DMS 273 (cell line): ENCODE measurements around the gene ENOSF1.
"Not testable (repeated sequence)": the region's sequence is repeated elsewhere in the genome, so short reads cannot be mapped to it uniquely, and the experiment has no call there.

ENCODE experiments used
- DNase-seq: peaks from one replicate; lab custom pipeline; 2025; ENCODE audit not compliant: unreplicated experiment; lab: John Stamatoyannopoulos, UW

Gene ENOSF1, protein sequence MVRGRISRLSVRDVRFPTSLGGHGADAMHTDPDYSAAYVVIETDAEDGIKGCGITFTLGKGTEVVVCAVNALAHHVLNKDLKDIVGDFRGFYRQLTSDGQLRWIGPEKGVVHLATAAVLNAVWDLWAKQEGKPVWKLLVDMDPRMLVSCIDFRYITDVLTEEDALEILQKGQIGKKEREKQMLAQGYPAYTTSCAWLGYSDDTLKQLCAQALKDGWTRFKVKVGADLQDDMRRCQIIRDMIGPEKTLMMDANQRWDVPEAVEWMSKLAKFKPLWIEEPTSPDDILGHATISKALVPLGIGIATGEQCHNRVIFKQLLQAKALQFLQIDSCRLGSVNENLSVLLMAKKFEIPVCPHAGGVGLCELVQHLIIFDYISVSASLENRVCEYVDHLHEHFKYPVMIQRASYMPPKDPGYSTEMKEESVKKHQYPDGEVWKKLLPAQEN

DNA sequence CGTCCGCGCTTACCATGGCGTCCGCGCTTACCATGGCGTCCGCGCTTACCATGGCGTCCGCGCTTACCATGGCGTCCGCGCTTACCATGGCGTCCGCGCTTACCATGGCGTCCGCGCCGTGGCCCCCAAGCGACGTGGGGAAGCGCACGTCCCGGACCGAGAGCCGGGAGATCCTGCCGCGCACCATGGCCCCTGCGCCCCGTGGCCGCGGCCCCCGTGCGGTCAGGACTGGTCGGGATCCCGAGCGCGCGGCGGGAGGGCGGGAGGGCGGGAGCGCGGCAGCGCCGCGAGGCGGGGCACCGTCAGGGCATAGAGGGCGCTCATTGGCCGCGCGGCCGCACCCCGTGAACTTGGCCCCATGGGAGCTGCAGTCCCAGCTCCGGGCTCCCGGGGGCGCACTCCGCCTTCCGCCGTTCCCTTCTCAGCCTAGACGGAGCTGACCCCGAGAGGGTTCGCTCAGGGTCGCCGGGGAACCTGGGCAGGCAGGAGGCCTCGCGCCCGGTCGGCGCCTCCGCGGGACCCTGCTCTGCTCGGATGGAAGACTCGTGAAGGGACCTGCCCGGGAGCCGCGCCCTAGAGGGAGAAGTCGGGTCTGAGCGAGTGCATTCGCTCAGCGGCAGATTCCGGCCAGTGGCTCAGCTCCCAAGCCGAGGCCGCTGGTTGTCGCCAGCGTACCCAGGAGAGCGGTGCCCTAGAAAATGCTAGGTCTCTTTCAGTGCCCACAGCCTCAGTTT is at the start of gene ENOSF1:
Gene ENOSF1 (minus strand): TSS at position 230 of the 734 bp plus-strand sequence. CDS start 43 bp downstream, at position 187.
- DNase-seq = peak; percentile 94

DNA sequence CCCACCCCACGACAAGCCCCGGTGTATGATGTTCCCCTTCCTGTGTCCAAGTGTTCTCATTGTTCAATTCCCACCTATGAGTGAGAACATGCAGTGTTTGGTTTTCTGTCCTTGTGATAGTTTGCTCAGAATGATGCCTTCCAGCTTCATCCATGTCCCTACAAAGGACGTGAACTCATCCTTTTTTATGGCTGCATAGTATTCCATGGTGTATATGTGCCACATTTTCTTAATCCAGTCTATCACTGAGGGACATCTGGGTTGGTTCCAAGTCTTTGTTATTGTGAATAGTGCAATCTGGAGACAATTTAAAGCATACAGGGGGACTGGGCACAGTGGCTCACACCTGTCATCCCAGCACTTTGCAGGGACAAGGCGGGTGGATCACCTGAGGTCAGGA is 47.4 kb upstream of the ENOSF1 start:
- DNase-seq = not testable (repeated sequence)

DNA sequence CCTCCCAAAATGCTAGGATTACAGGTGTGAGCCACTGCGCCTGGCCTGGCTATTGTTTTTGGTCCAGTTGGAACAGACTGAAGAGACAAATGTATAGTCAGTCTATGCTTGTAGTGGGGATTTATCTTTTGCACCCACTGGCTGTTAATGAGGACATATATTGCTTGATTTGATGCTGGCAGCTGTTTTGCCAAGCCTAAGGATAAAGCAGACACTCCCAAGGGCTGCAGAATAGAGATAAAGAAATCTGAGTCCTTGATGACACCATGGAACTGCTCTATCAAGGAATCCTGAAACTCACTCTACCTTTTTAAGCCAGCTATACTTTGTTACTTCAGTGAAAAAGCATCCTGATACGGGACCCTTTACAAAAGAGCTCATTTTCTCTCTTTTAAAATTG is 43.1 kb upstream of the ENOSF1 start:
- DNase-seq = no peak

DNA sequence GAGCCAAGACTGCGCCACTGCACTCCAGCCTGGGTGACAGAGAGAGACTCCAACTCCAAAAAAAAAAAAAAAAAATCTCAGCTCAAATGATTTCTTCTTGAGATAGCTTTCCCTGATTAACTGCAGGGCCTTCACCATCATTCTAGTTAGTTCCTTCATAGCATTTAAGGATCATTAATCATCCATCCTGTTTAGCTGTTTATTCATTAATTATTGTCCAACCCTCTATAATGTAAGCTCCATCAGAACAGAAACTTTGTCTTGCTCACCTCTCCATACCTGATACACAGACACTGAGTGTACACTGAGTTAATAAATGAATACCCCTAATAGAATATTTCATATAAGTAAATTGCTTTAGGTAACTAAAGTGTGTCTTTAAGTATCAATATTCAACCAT is 42.2 kb upstream of the ENOSF1 start:
- no peak for DNase-seq

DNA sequence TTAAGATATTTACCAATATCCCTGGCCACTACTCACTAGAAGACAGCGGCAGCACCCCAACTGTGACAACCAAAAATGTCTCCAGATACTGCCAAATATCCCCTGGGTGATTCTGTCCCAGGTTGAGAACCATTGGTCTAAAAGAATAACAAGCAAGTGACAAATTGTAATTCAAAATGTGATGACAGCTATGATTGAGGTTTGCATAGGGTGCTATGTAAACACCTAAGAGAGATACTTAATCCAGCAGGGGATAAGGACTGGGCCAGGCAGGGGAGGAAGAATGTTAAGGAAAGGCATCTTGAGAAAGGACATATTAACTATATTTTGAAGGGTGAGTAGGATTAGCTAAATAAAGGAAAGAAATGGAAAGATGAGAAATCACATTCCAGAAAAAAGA is 38.0 kb upstream of the ENOSF1 start:
- no peak for DNase-seq

DNA sequence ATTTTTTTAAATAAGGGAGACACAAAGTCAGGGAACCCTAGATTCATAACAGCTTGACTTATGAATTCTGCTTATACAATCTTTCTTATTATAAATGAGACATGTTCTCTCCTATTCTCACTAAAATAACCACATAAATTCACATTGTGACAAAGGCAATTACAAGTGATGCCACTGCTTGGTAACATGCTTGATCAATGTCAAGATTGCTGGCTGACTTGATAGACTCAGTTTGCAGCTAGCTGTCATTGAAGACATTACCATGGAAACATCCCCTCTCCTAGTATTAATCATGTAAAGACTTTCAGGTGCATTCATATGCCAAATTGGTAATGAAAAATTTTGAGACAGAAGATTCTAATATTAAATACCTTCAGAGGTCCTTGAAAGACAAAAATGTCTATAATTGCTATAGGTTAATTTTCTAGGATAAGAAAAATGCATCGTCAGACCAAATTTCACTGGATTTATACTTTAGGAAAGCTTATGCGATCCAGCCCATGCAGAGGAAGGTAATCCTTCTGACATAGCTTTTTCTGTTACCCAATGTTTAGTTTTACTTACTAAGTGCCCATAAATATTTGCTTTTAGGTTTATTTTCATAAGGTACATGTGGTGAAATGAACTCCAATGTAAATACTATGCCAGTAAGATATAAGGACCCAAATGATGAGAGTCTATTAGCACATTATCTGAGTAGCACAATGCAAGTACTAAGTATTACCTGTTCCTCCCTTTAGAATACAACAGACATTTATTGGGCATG is 32.6 kb upstream of the ENOSF1 start:
- no peak for DNase-seq

DNA sequence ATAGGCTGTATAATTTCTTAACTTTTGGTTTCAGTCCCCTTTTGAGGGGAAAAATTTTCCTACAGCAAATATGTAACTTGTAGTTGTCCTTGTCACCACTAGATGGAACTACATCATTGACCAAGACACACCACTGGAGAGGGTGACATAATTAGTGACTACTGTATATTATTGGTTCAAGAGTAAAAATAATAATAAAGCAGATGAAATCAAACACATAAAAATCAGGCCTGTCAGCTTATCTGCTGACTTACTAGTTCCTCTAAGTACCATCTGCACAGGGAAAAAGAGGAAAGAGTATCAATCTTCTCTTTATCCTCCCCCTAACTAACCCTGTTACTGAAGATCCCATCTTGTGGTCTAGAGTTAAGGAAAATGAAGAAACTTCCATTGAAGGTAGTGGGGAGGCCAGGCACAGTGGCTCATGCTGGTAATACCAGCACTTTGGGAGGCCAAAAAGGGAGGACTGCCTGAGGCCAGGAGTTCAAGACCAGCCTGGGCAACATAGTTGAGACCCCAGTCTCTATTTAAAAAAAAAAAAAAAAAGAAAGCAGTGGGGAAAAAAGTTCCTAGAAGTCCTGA is 29.6 kb upstream of the ENOSF1 start:
- DNase-seq = peak; percentile 45

DNA sequence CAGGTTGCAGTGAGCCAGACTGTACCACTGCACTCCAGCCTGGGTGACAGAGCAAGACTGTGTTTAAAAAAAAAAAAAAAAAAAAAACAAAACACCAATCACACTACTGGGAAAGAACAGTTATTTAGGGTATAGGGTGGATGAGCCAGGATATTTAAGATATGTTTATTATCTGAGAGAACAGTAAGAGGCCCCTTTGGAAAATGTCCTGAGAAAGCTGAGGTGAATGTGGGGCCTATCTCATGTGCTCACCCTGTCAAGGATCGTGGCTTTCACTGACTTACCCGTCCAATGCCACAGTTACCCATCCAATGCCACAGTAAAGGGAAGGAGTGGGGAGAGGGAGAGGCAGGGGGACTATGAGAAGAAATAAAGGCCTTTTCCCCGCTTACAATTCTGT is 19.9 kb upstream of the ENOSF1 start:
- no peak for DNase-seq

DNA sequence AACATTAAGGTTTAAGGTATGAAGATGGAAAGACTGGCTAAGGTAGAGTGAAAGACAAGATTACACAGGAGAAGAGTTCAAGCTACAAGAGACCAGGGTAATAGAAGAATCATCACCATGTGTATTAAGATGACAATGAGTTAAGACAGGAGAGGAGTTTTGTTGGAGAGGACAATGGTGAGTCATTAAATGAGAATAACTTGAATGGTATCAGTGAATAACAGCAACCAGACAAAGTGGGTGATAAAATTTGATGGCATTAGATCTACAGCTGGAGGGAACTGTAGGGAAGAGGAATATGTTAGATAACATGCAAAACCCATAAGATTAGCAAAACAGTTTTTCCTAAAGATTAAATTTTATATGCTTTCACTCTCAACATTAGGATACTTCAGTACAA is 18.8 kb upstream of the ENOSF1 start:
- DNase-seq = no peak

DNA sequence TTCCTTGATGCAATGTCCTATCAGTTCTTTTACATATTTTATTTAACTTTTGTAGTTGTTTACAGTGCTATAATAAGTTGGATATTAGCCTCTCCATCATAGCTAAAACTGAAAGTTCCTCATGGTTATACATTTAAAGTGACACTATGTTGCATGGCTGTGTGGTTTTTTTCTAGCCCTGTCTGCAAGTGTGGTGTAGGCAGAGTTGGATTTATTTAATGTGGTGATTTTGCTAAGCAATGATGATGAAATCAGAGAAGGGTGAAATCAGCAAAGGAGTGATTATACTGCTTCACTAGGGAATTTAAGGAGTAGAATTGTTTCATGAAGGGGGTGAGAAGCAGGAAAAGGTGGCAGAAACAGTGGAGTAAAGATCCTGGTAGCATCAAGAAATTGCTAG is 18.3 kb upstream of the ENOSF1 start:
- DNase-seq = no peak

DNA sequence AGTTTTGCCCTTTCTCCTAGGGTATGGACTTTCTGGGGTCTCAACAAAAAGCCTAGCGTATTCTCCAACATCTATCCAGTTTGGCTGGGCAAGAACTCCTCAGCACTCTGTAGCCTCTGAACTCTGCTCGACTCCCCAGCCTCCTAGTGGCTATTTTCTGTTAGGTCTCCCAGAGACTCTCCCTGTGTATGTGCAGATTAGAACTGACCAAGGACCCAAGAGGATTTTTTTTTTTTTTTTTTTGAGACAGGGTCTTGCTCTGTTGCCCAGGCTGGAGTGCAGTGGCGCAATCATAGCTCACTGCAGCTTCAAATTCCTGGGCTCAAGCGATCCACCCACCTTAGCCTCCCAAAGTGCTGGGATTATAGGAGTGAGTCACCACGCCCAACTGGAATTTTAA is 17.7 kb upstream of the ENOSF1 start:
- DNase-seq = peak; percentile 26

DNA sequence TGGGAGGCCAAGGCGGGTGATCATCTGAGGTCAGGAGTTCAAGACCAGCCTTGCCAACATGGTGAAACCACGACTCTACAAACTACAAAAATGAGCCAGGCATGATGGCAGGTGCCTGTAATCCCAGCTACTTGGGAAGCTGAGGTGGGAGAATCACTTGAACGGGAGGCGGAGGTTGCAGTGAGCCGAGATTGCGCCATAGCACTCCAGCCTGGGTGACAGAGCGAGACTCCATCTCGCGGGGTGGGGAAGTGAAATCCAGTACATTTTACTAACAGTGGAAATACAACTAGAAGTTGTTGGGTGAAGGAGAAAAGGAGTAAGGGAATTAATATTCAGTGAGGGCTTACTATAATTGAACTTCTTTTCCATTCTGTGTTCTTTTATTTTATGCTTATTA is 13.2 kb upstream of the ENOSF1 start:
- DNase-seq = no peak

DNA sequence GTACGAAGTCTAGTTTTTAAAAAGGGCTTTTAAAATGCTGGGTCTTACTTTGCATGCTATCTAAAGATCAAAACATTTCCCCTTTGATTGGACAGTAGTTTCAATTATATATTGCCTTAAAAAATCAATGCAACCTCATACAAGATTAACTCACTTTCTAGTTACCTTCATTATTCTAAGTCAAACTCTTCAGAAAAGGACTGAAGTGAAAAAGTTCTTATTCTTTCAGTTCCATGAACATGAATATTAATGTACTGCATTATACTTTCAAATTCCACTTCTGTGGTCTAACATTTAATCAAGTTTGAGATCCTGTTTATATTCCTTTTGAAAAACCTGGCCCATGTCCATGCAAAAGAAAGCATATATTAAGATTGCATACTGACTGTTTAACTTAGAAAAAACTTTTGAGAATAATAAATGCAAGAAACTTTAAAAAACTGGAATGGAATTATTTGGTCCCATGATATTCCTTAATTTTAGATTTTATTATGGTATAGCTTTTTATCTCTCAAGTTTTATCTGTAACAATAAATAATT is 11.2 kb upstream of the ENOSF1 start:
- no peak for DNase-seq

DNA sequence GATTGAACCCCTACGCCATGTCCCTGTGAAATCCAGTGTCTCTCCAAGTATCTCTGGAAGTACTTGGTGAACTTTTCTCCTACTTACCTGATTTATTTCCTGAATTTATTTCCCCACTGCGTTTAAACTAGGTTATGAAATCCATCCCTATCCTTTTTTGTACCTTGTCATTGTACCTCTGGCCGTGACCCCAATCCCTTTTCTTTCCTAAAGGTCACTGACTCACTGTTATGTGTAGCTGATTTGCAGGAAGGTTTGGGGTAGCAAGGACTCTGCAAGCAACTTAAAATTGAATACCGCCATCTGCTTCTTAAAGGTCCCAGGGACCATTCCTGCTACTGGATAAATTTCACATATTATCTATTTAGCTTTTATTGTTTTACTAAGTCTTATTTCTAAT is 4.6 kb upstream of the ENOSF1 start:
- DNase-seq = no peak

DNA sequence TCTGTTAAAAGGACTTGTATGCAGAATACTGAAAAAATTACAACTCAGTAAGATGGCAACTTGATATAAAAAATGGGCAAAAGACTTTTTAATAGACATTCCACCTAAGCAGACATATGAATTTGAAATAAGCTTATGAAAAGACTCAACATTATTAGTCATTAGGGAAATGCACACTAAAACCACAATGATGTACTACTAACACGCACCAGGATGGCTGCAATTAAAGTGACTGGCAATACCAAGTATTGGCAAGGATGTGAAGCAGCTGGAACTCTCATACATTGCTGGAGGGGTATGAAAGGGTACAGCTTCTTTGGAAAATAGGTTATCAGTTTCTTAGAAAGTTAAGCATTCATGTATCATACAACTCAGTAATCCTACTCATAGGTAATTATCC is 3.2 kb upstream of the ENOSF1 start:
- DNase-seq = peak; percentile 35

DNA sequence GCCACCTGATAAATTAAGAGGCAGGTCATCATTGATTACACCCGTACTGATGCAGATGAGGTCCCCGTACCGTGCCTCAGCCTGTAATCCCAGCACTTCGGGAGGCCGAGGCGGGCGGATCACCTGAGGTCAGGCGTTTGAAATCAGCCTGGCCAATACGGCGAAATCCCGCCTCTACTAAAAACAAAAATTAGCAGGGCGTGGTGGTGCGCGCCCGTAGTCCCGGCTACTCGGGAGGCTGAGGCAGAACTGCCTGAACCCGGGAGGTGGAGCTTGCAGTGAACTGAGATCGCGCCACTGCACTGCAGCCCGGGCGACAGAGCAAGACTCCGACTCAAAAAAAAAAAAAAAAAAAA is 683 bp upstream of the ENOSF1 start:
- DNase-seq = no peak

DNA sequence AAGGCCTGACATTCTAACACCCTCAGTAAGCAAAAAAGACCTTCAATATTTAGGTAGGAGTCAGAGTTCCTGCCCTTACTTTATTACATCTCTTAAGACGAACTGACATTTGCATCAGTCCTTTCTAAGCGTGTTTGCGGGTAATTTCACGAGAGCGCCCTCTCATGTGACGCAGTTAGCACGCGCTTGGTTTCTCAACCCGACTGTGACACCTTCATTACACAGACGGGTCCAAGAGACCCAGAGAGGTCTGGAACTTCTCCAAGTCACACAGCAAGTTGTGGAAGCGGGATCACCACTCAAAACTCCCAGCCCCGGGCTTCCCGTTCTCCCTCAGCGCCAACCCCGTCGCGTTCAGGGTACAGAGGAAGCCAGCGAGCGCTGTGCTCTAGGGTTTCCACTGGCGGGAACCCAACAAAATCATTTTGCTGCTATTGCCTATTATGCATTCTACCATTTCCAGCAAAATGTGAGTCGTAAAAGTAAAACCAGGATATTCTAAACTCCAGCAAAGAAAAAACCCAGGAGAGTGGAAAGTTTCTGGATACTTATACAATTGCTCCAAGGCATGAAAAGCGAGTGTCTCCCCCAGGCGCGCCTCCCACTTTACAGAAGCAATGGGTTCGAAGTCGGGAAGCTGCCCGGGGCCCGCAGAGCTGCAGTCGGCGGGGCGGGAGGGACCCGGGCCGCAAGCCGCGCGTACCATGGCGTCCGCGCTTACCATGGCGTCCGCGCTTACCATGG is 601 bp downstream of the ENOSF1 start:
- DNase-seq = peak; percentile 86

DNA sequence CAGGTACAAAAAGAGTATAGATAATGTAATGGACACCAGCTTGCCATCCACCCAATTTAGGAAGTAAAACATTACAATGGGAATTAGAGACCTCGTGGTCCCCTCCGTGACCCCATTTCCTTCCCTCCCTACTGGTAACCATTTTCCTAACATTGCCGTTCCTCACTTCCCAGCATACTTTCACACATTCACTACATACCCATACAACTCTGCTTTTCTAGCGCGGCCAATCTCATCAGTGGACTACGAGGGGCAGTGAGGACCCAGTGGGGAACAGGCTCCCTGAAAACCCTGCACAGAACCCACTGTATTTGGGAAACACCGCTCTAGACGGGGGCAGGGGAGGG is 1.1 kb downstream of the ENOSF1 start:
- DNase-seq = peak; percentile 61

DNA sequence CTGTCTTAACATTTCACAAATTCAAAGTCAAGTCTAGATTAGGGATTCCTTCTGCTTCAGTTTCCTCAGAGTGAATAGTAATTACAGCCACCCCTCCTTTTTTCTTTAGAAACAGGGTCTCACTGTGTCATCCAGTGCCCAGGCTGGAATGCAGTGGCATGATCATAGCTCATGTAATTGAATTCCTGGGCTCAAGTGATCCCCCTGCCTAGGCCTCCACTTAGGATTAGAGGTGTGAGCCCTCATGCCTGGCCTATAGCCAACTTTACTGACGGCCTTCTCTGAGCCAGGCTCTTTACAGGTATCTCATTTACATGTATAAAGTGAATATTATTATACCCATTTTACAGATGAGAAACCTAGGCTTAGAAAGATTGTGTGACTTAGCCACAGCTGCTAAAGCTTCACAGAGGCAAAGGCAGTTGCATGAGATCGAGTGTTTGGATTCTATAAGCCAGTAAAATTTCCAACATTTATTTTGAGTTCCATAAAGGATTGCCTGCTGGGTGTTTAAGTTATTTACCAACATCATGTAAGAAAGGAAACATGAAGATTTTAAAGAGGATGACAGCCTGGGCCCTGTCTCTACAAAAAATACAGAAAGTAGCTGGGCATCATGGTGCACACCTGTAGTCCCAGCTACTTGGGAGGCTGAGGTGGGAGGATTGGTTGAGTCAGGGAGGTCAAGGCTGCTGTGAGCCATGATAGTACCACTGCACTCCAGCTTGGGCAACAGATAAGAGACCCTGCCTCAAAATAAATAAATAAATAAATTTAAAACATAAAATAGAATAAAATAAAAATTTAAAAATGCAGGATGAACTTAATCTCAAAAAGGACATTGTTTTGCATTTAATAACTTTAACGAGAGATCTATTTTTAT is 1.8 kb downstream of the ENOSF1 start:
- peak; percentile 12 for DNase-seq

DNA sequence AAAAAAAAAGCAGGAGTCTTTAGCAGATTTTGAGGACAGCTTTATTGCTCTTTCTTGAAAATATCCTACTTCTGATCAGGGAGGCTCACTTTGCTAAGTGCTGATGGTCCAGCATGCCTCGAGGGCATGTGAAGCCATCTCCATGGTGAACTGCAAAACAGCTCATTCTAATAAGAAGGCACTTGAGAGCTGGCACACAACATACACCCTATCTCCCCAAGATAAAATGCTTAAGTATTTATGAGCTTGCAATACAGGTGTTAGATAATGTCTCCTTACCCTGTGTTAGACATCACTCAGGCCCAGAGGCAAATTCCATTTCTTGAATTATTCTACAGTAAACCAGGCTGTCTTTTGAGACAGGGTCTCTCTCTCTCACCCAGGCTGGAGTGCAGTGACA is 2.7 kb downstream of the ENOSF1 start:
- no peak for DNase-seq
